DOHH2 (cell line): ENCODE data around the gene CLEC17A.

Experiments
- H3F3A ChIP-seq: fragments of 200-600 bp; sonication (generic), shearing (Covaris generic); 2 replicates; pipeline ENCODE4 v1.6.0; 2016; ENCODE audit warnings: antibody characterized with exemption, mild to moderate bottlenecking; ENCODE audit not compliant: control insufficient read depth, insufficient read depth
- H3K27ac ChIP-seq: fragments of 200-600 bp; sonication (generic); 2 replicates; pipeline ENCODE4 v1.5.1; 2014; ENCODE audit warnings: low read depth, mild to moderate bottlenecking, low read length, moderate library complexity
- H3K27me3 ChIP-seq: fragments of 200-600 bp; sonication (generic); 2 replicates; pipeline ENCODE4 v1.6.1; 2014; ENCODE audit warnings: mild to moderate bottlenecking, low read length, mixed read lengths; ENCODE audit not compliant: control insufficient read depth
- H3K36me3 ChIP-seq: fragments of 200-600 bp; sonication (generic); 2 replicates; pipeline ENCODE4 v1.6.1; 2014; ENCODE audit warnings: mild to moderate bottlenecking, low read length, moderate library complexity, mixed read lengths; ENCODE audit not compliant: control insufficient read depth
- H3K4me1 ChIP-seq: fragments of 200-600 bp; sonication (generic); 2 replicates; pipeline ENCODE4 v1.6.1; 2014; ENCODE audit warnings: mild to moderate bottlenecking, low read length, mixed read lengths; ENCODE audit not compliant: control insufficient read depth
- H3K4me2 ChIP-seq: fragments of 200-600 bp; sonication (generic); 2 replicates; pipeline ENCODE4 v1.6.0; 2014; ENCODE audit warnings: mild to moderate bottlenecking, low read length, moderate library complexity
- H3K4me3 ChIP-seq: fragments of 200-600 bp; sonication (generic); 2 replicates; pipeline ENCODE4 v1.5.1; 2014; ENCODE audit warnings: mild to moderate bottlenecking, low read length, mixed read lengths
- H3K79me2 ChIP-seq: fragments of 200-600 bp; sonication (generic); 2 replicates; pipeline ENCODE4 v1.6.1; 2014; ENCODE audit warnings: mild to moderate bottlenecking, low read length, mixed read lengths; ENCODE audit not compliant: control insufficient read depth
- H3K9me2 ChIP-seq: fragments of 200-600 bp; sonication (generic); replicated peaks from 2 replicates; pipeline ENCODE4 v1.6.1; 2014; ENCODE audit warnings: mild to moderate bottlenecking, low read length, mixed read lengths; ENCODE audit not compliant: control insufficient read depth
- H3K9me3 ChIP-seq: fragments of 200-600 bp; sonication (generic); 2 replicates; pipeline ENCODE4 v1.6.1; 2014; ENCODE audit warnings: antibody characterized with exemption, low read length, mixed read lengths; ENCODE audit not compliant: control insufficient read depth, insufficient read depth
- H4K20me1 ChIP-seq: fragments of 200-600 bp; sonication (generic); 2 replicates; pipeline ENCODE4 v1.6.0; 2014; ENCODE audit warnings: low read depth, mild to moderate bottlenecking, antibody characterized with exemption, low read length, moderate library complexity; ENCODE audit not compliant: control insufficient read depth, insufficient read depth
- CTCF ChIP-seq: fragments of 200-600 bp; sonication (generic); IDR thresholded peaks from one replicate; pipeline ENCODE4 v1.5.1; 2014; ENCODE audit warnings: antibody characterized with exemption, mild to moderate bottlenecking, low read depth, low read length; ENCODE audit not compliant: poor library complexity, severe bottlenecking
- EZH2phosphoT487 ChIP-seq: fragments of 200-600 bp; sonication (generic); IDR thresholded peaks from 2 replicates; pipeline ENCODE4 v1.6.1; 2017; ENCODE audit warnings: borderline replicate concordance, mild to moderate bottlenecking, antibody characterized with exemption, low read length, moderate library complexity, mixed read lengths

Gene CLEC17A

GRCh38 chr19:14599548-14600147 is 16.8 kb downstream of the CLEC17A start:
- Histone ChIP-seq H3K9me3 (peaks cover 15% of the 10 kb centered on the region), H3K9me2 (no peaks in the 10 kb centered on the region), H3K4me2 (no peak overlapping the region), H3K79me2 (peaks cover 5% of the 10 kb centered on the region), H3K27me3 (no peaks in the 10 kb centered on the region), H3F3A (peaks cover 9% of the 10 kb centered on the region), H3K4me1 (peaks cover 23% of the 10 kb centered on the region), H3K36me3 (peaks cover 58% of the 10 kb centered on the region), H3K27ac (no peak overlapping the region), H4K20me1 (no peaks in the 10 kb centered on the region), H3K4me3 (no peak overlapping the region)
- no peak for TF ChIP-seq CTCF
- TF ChIP-seq EZH2phosphoT487: no peak

GRCh38 chr19:14603990-14604387 is 21.1 kb downstream of the CLEC17A start:
- Histone ChIP-seq H3K27ac (peak overlapping the region; percentile 83), H4K20me1 (no peaks in the 10 kb centered on the region), H3F3A (peaks cover 11% of the 10 kb centered on the region), H3K79me2 (no peaks in the 10 kb centered on the region), H3K27me3 (no peaks in the 10 kb centered on the region), H3K4me2 (peak overlapping the region; percentile 67), H3K9me3 (peaks cover 11% of the 10 kb centered on the region), H3K4me1 (peaks cover 47% of the 10 kb centered on the region), H3K4me3 (peak overlapping the region; percentile 59), H3K36me3 (peaks cover 37% of the 10 kb centered on the region), H3K9me2 (no peaks in the 10 kb centered on the region)
- TF ChIP-seq EZH2phosphoT487 (no peak), CTCF (no peak)

- peaks cover 11% of the 10 kb centered on the region for H3K9me3 ChIP-seq
- H3K4me3 ChIP-seq: no peak overlapping the region
- no peak overlapping the region for H3K4me2 ChIP-seq
- no peak for TF ChIP-seq EZH2phosphoT487
- TF ChIP-seq CTCF: no peak
- no peaks in the 10 kb centered on the region for H3K27me3 ChIP-seq
- H4K20me1 ChIP-seq: no peaks in the 10 kb centered on the region
- H3F3A ChIP-seq: peaks cover 11% of the 10 kb centered on the region
- H3K4me1 ChIP-seq: peaks cover 65% of the 10 kb centered on the region
- H3K9me2 ChIP-seq: no peaks in the 10 kb centered on the region
- no peak overlapping the region for H3K27ac ChIP-seq
- no peaks in the 10 kb centered on the region for H3K79me2 ChIP-seq
- H3K36me3 ChIP-seq: peaks cover 32% of the 10 kb centered on the region
Measured at GRCh38 chr19:14606627-14607026, 23.7 kb downstream of the CLEC17A start.
